Erythroblast (primary cell): ENCODE measurements around the gene CUX1.

Source experiments
- DNase-seq, 2 experiments: peaks; one replicate each; lab custom pipeline; 2025; lab: John Stamatoyannopoulos, UW
- GATA1 ChIP-seq: IDR thresholded peaks from 2 replicates; pipeline ENCODE4 v1.6.1; 2011; ENCODE audit warnings: low read depth, mild to moderate bottlenecking, control low read depth, low read length, moderate library complexity
- POLR2A ChIP-seq: IDR thresholded peaks from 2 replicates; pipeline ENCODE4 v1.6.1; 2011; ENCODE audit warnings: mild to moderate bottlenecking, low read length

CUX1 gene

DNA sequence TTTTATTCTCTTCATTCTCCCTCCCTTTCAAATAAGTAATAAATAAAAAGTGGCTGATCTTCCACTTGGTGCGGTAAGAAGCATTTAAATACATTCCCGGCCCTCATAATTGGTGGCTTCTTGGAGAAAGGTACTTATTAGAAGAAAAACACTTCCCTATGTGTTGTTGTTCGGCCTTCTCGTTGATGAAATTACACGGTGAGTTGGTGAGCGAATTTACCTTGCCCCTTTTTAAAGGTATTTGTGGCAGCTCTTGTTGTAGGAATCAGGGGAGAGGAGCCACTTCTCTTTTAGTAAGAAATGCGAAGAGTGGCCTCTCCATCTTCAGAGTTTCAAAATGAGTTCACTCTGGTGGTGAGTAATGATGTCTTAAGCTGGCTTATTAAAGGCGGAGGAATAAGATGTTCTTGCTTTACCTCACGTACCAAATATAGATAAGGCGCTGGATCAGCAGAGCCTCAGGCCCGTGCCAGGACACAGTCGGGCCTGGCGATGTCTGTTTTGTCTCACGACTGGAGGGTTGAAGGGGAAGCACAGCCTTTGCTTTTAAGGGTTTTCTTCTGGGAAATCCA lies 135.9 kb downstream of the CUX1 start:
- TF ChIP-seq POLR2A (no peak), GATA1 (no peak)
- DNase-seq = no peak

DNA sequence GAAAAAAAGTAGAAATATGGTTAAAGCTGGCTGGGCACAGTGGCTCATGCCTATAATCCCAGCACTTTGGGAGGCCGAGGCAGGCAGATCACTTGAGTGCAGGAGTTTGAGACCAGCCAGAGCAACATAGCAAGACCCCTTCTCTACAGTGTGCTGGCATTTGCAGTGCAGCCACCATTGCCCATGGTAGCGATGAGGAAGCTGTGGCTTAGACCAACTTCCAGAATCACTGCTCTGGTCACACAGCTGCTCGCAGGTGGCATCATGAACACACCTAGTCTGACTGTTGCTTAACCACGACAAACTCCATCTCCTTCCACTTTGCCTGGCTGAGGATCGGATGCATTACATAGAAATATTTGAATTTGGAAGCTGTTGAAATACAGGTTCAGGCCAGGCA lies 137.1 kb downstream of the CUX1 start:
- TF ChIP-seq POLR2A (no peak), GATA1 (no peak)
- no peak for DNase-seq

DNA sequence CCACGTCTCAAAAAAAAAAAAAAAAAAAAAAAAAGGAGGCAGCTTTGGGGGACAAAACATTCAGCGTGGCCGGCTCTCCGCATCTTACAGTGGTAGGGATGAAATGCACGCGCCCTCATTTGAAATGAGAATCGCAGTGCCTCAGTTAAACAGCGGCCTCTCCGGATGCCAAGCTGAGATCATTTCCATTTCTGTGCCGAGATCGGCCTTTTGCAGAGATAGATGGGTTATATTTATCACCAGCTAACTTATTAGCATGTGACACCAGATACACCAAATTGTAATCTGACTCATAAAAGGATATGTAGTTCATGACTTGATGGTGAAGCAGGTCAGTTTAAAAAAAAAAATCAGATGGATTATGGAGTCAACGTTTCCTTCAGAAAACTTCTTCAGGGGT lies 138.7 kb downstream of the CUX1 start:
- DNase-seq = no peak
- TF ChIP-seq GATA1 (no peak), POLR2A (no peak)

DNA sequence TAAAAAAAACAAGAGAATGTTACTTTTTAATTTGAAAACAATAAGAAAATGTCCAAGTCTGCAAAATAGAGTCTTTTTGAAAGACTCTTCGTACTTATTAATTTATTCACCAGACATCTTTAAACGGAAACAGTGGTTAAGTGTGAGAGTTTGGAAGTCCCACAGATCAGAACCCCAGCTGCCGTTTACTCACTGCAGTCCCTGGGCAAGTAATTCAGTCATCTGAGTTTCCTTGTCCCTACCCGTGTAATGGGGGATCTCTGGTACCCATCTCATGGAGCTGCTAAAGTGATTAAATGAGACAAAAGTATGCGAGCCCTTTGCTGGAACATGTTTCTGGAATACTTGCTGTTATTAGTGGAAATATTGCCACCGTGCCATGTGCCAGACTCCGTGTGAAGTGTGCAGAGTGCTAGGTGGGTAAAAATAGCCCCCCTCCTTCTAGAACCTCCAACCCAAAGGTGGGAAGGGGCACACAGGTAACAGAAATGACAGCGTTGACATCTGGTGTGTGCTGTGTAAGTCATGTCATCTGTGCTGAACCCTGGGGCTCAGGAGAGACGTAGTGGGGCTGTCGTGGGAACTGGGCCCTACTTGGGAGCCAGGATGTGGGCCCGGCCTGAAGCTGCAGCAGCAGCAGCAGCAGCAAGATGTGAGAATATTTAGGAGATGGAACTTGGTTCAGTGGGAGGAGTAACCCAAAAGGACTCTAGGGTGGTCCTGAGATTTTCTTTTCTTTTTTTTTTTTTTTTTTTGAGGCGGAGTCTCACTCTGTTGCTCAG lies 140.5 kb downstream of the CUX1 start:
- no peak for DNase-seq
- TF ChIP-seq POLR2A (no peak), GATA1 (no peak)

DNA sequence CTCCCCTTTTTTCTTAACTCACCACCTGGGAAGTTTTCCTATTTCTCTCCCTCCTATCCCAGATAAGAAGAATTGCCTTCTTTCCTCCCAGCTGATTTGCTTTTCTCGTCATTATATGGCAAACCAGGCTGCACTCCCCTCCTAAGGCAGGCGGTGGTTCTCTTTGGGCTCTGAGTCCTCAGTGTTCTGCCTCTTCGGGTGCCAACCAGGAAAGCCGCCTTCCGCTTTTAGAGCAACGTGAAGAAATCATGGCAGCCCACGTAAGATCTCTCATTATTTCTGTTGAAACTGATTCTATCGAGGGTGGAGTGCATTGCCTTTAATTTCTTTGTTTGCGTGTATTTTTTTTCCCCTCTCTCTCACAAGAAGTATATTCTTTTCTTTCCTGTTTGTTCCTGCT lies 141.9 kb downstream of the CUX1 start:
- TF ChIP-seq POLR2A (no peak), GATA1 (no peak)
- no peak for DNase-seq

DNA sequence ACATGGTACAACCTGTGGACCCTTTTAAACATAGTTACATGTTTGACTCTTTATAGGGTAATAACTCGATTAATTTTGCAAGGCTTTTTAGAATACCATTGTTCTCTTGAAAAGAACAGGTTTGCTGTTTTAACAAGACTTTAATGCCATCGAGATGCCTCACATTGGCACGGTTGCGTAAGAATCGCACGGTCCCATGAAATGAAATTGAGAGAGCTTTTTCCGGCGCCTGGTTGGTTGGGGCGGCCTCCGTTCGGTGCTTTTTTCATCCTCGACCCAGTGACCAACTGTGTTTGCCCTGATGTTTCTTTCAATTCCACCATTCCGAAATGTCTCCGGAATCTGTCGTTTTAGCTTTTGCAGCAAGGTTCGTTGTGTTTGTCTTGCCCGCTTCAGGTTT lies 142.4 kb downstream of the CUX1 start:
- TF ChIP-seq POLR2A (no peak), GATA1 (no peak)
- DNase-seq = no peak

DNA sequence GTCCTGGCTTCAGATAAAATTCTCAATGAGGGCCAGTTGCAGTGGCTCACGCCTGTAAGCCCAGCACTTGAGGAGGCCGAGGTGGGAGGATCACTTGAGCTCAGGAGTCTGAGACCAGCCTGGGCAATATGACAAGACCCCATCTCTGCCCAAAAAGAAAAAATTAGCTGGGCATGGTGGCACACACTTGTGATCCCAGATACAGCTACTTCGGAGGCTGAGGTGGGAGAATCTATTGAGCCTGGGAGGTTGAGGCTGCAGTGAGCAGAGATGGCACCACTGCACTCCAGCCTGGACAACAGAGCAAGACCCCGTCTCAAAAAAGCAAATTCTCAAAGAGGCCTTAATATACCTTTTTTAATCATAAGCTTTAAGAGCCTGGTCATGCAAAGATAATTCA lies 142.9 kb downstream of the CUX1 start:
- no peak for TF ChIP-seq GATA1
- no peak for TF ChIP-seq POLR2A
- DNase-seq = no peak

DNA sequence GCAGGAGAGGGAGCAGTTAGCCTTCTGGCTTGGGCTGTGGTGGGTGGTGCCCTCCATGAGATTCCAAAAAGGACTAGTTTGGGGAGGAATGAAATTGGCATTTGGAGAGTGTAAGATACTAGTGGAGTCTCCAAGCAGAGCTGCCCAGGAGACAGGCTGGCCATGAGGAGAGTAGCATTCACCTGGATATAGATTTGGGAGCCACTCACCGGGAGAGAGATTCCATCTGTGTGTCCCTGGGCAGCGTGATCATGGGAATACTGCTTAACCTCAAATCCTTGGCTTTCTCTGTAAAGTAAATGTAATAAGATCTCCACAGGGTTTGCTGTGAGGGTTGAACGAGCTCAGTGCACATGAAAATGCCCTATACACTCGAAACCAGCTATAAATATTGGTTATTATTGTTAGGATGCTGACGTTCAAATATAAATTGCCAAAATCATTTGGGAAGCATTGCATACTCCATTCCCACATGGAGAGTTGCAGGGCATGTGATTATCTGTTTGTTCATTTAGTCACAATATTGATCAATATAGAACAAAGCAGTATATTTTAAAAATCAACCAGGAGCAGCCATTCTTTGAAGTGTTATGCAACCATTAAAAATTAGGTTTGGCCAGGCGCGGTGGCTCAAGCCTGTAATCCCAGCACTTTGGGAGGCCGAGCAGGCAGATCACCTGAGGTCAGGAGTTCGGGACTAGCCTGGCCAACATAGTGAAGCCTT lies 143.7 kb downstream of the CUX1 start:
- no peak for TF ChIP-seq GATA1
- TF ChIP-seq POLR2A = no peak
- no peak for DNase-seq

DNA sequence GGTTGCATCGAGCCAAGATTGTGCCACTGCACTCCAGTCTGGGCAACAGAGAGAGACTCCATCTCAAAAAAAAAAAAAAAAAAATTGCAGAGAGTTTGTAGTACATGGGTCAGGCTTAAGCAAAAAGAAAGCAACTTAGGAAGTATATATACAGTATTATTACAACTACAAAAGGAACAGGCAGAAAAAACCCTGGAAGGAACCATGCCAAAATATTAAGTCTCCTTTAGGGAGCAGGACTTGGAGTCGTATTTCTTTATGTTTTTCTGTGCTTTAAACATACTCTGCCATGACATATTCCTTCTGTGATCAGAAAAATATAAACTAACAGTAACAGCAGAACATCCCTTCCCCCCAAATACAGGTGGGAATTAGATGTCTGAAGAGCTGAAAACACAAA lies 144.4 kb downstream of the CUX1 start:
- TF ChIP-seq POLR2A (no peak), GATA1 (no peak)
- no peak for DNase-seq

DNA sequence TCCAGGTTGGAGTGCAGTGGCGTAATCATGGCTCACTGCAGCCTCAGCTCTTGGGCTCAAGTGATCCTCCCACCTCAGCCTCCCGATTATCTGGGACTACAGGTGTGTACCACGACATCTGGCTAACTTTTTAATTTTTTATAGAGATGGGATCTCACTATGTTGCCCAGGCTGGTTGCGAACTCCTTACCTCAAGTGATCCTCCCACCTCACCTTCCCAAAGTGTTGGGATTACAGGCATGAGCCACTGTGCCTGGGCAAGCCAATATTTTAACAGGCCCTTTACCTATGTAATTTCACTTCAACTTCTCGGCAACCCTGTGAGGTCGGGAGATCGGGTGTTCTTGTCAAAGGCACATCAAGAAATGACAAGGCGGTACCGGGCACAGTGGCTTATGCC lies 146.3 kb downstream of the CUX1 start:
- no peak for DNase-seq
- TF ChIP-seq POLR2A (no peak), GATA1 (no peak)

DNA sequence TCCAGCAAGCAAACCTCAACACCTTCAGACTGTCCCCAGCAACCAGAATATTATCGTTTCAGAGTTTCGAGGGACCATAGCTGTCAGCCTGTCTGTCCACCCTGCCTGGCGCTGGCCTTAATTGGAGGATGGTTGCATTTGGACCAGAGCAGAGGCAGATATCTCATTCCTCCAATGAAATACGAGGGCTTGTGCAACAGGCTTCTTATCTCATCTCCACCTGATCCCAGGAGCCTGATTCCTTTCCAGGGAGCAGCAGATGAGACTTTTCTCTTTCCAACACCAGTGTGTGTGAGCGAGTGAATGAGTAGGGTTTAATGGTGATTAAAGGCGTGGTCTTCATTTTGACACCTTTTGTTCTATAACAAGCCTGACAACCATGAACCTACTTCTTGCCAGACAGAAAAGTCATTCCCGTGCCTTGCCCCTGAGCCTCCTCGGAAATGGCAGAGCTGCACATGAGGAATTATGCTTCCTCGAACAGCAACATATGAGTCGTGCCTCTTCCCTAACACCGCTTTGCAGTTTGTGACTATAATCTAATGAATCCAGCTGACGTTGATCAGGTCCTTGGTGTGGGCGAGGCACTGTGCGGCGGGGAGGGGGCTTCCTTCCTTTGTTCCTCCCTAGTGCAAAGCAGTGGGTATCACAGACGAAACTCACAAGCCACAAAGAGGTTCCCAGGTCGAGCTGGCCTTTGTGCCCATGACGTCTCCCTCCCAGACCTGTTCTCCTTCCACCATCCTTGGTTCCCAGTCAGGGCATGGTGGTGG lies 147.4 kb downstream of the CUX1 start:
- no peak for DNase-seq
- TF ChIP-seq POLR2A (no peak), GATA1 (no peak)

DNA sequence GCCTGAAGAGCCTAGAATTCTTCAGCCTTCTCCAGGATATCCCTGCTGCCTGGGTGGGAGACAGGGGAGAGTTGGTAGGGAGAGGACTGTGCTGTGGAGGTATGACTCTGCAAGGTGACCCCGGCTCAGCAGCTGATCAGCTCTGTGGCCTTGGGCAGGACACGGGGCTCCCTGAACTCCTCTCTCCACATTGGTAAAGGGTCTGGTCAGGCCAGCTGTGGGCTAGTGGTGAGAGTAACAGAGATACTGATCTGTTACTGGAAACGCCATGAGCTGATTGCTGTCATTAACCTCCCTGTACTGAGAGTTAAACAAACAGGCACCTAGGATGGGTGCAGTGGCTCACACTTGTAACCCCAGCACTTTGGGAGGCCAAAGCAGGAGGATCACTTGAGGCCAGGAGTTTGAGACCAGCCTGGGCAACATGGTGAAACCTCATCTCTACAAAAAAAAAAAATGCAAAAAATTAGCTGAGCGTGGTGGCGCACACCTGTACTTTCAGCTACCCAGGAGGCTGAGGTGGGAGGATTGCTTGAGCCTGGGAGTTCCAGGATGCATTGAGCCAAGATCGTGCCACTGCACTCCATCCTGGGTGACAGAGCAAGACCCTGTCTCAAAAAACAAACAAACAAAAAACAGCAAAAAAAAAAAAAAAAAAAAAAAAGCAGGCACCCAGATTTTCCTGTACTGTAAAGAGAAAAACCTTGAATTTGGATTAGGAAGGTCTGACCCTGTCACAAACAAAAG lies 151.5 kb downstream of the CUX1 start:
- TF ChIP-seq GATA1 (no peak), POLR2A (no peak)
- DNase-seq = no peak
